SK-N-SH (cell line): ENCODE results near the gene STK16. TPM values are rescaled to one million over a fixed set of nuclear protein-coding genes. Genes with fewer than 3 reads are reported as not detected.
"Not testable (repeated sequence)": the region's sequence is repeated elsewhere in the genome, so short reads cannot be mapped to it uniquely, and the experiment has no call there.

Experiments
- CTCF ChIA-PET: fragments of 300-600, 350-600 bp; formaldehyde crosslinking; extraction: SDS; loops from one replicate; lab custom pipeline; 2021; lab: Yijun Ruan, JAX
- POLR2A ChIA-PET: fragments of 350-600 bp; sonication (Branson Sonifier 250); formaldehyde crosslinking; extraction: SDS; loops from one replicate; lab custom pipeline; 2020; ENCODE audit warnings: antibody characterized with exemption, inconsistent platforms; lab: Yijun Ruan, JAX
- DNase-seq: peaks from one replicate; pipeline ENCODE4 v3.0.0; 2012
- H2AFZ ChIP-seq: fragments of 200-600 bp; sonication (generic); 2 replicates; pipeline ENCODE4 v1.8.1; 2016; ENCODE audit warnings: antibody characterized with exemption, mild to moderate bottlenecking, low read depth
- H3F3A ChIP-seq: fragments of 200-600 bp; sonication (generic); replicated peaks from 2 replicates; pipeline ENCODE3; 2016; ENCODE audit warnings: antibody characterized with exemption, mild to moderate bottlenecking; ENCODE audit not compliant: insufficient read depth
- H3K27ac ChIP-seq, 2 experiments: fragments of 200-500 bp in 1 of 2; fragments of 200-600 bp in 1 of 2; sonication (Bioruptor generic) in 1 of 2; sonication (generic), shearing (Covaris generic) in 1 of 2; 2 replicates each; pipeline versions ENCODE4 v1.5.1 to v1.6.1; 2014 to 2016; ENCODE audit warnings: low read depth in 2 of 2, inconsistent platforms in 1 of 2, low read length in 1 of 2, mild to moderate bottlenecking in 1 of 2, mixed read lengths in 1 of 2
- H3K27me3 ChIP-seq: fragments of 200-600 bp; sonication (generic), shearing (Covaris generic); 2 replicates; pipeline ENCODE4 v1.6.1; 2016; ENCODE audit warnings: mixed run types; ENCODE audit not compliant: insufficient read depth
- H3K36me3 ChIP-seq, 2 experiments: fragments of 200-500 bp in 1 of 2; fragments of 200-600 bp in 1 of 2; sonication (Bioruptor generic) in 1 of 2; sonication (generic) in 1 of 2; replicated peaks in 1 of 2; 2 replicates each; pipeline versions ENCODE3 to v1.5.1; 2014 to 2016; ENCODE audit warnings: low read length in 1 of 2, mild to moderate bottlenecking in 1 of 2; ENCODE audit not compliant: insufficient read depth in 2 of 2, control insufficient read depth in 1 of 2
- H3K4me1 ChIP-seq, 2 experiments: fragments of 200-500 bp in 1 of 2; fragments of 200-600 bp in 1 of 2; sonication (Bioruptor generic) in 1 of 2; sonication (generic), shearing (Covaris generic) in 1 of 2; 2 replicates each; pipeline versions ENCODE4 v1.5.1 to v1.6.1; 2014 to 2016; ENCODE audit warnings: low read depth in 1 of 2, low read length in 1 of 2, mixed run types in 1 of 2; ENCODE audit not compliant: insufficient read depth in 2 of 2, control insufficient read depth in 1 of 2
- H3K4me2 ChIP-seq: fragments of 200-600 bp; sonication (generic), shearing (Covaris generic); 2 replicates; pipeline ENCODE4 v1.6.1; 2017; ENCODE audit warnings: mixed run types
- H3K4me3 ChIP-seq, 2 experiments: fragments of 200-500 bp in 1 of 2; fragments of 200-600 bp in 1 of 2; sonication (Bioruptor generic) in 1 of 2; sonication (generic), shearing (Covaris generic) in 1 of 2; 2 replicates each; pipeline versions ENCODE4 v1.5.1 to v1.8.1; 2014 to 2016; ENCODE audit warnings: low read depth in 2 of 2, inconsistent platforms in 1 of 2, low read length in 1 of 2, mild to moderate bottlenecking in 1 of 2, mixed read lengths in 1 of 2, moderate library complexity in 1 of 2
- H3K79me2 ChIP-seq: fragments of 200-600 bp; sonication (generic); 2 replicates; pipeline ENCODE4 v1.8.1; 2017; ENCODE audit warnings: mild to moderate bottlenecking; ENCODE audit not compliant: insufficient read depth
- H3K9ac ChIP-seq: fragments of 200-600 bp; sonication (generic); 2 replicates; pipeline ENCODE4 v1.6.1; 2017; ENCODE audit warnings: mixed run types
- H3K9me2 ChIP-seq: fragments of 200-600 bp; sonication (generic); 2 replicates; pipeline ENCODE4 v1.6.1; 2017; ENCODE audit warnings: mixed run types
- H3K9me3 ChIP-seq: fragments of 200-600 bp; sonication (generic); 2 replicates; pipeline ENCODE4 v1.6.1; 2017; ENCODE audit warnings: mixed run types, mild to moderate bottlenecking, moderate library complexity
- H4K20me1 ChIP-seq: fragments of 200-600 bp; sonication (generic); 2 replicates; pipeline ENCODE4 v1.6.1; 2017; ENCODE audit warnings: mild to moderate bottlenecking, mixed run types; ENCODE audit not compliant: insufficient read depth
- CTCF ChIP-seq: fragments of 200-600 bp; sonication (generic); IDR thresholded peaks from 2 replicates; pipeline ENCODE4 v1.6.1; 2017; ENCODE audit warnings: antibody characterized with exemption, mild to moderate bottlenecking, moderate library complexity
- FOSL2 ChIP-seq: IDR thresholded peaks from 2 replicates; pipeline ENCODE4 v1.4.0; 2012; ENCODE audit warnings: low read depth, mild to moderate bottlenecking, moderate library complexity, borderline replicate concordance
- FOXM1 ChIP-seq: IDR thresholded peaks from 2 replicates; pipeline ENCODE4 v1.4.0; 2012; ENCODE audit warnings: low read depth, mild to moderate bottlenecking
- GABPA ChIP-seq: IDR thresholded peaks from 2 replicates; pipeline ENCODE4 v1.4.0; 2012; ENCODE audit warnings: low read depth, mild to moderate bottlenecking
- GATA2 ChIP-seq: sonication (generic); formaldehyde crosslinking; IDR thresholded peaks from 2 replicates; pipeline ENCODE4 v1.5.0; 2020; ENCODE audit warnings: mild to moderate bottlenecking, missing genetic modification reagents
- IRF3 ChIP-seq: fragments of 150-350 bp; IDR thresholded peaks from 2 replicates; pipeline ENCODE4 v1.6.1; 2016; ENCODE audit warnings: mild to moderate bottlenecking, low read depth, low read length
- JUND ChIP-seq: IDR thresholded peaks from 2 replicates; pipeline ENCODE4 v1.4.0; 2012
- MAX ChIP-seq: IDR thresholded peaks from 2 replicates; pipeline ENCODE4 v1.4.0; 2012; ENCODE audit warnings: low read depth
- MEF2A ChIP-seq: IDR thresholded peaks from 2 replicates; pipeline ENCODE4 v1.4.0; 2012; ENCODE audit warnings: low read depth, borderline replicate concordance
- MXI1 ChIP-seq: IDR thresholded peaks from 2 replicates; pipeline ENCODE4 v1.6.1; 2012; ENCODE audit warnings: mild to moderate bottlenecking, low read depth, low read length, improper control_type of control experiment
- POLR2AphosphoS5 ChIP-seq: IDR thresholded peaks from 2 replicates; pipeline ENCODE4 v1.6.1; 2012; ENCODE audit warnings: low read depth, low read length
- RCOR1 ChIP-seq: fragments of 150-350 bp; IDR thresholded peaks from 2 replicates; pipeline ENCODE4 v1.6.1; 2017; ENCODE audit warnings: antibody characterized with exemption, low read length
- RFX5 ChIP-seq: IDR thresholded peaks from 2 replicates; pipeline ENCODE4 v1.6.1; 2012; ENCODE audit warnings: mild to moderate bottlenecking, improper control_type of control experiment, low read length
- TEAD4 ChIP-seq: IDR thresholded peaks from 2 replicates; pipeline ENCODE4 v1.4.0; 2012; ENCODE audit warnings: mild to moderate bottlenecking, borderline replicate concordance; ENCODE audit not compliant: insufficient read depth
- YY1 ChIP-seq: IDR thresholded peaks from 2 replicates; pipeline ENCODE4 v1.4.0; 2012; ENCODE audit warnings: low read depth, mild to moderate bottlenecking
- WGBS: methylation state at CpG from one replicate; pipeline ENCODE4 v1.1.6; 2017; ENCODE audit warnings: low lambda C conversion rate; 5-methylcytosine and 5-hydroxymethylcytosine counted together
- polyA plus RNA-seq, 3 experiments: library from polyadenylated mRNA; depleted of rRNA; stranded (reverse); fragments of >200 nt; gene quantifications; 2 replicates each; pipeline ENCODE4 v1.2.3, GENCODE V29; 2012

Gene STK16
- polyA plus RNA-seq, 1 of the 3 experiments (the other 2 are of a cell fraction): 57.6 TPM

GRCh38 chr2:219254590-219255201 is 9.4 kb downstream of the STK16 start:
- peak overlapping the region; percentile 97 for H3K4me2 ChIP-seq
- H3K27ac ChIP-seq: no peak overlapping the region
- peak overlapping the region; percentile 53 to 60 for H3K4me3 ChIP-seq
- no peaks in the 10 kb centered on the region for H3K9me3 ChIP-seq
- CTCF ChIA-PET: interaction anchor here (0.8 to 5.5 kb wide), 13 partner anchors 11 to 274 kb away, joined by 3 to 44 read pairs (median 4); partner anchors contain the start of gene DNAJB2
- H3K9ac ChIP-seq: no peak overlapping the region
- peaks cover 10 to 16% of the 10 kb centered on the region in 2 experiments; a peak in 3 of 4 replicates for H3K4me1 ChIP-seq
- H3K27me3 ChIP-seq: peaks cover 40% of the 10 kb centered on the region
- no peaks in the 10 kb centered on the region for H3K36me3 ChIP-seq
- H3K79me2 ChIP-seq: no peaks in the 10 kb centered on the region
- peaks cover 4% of the 10 kb centered on the region for H3F3A ChIP-seq
- POLR2A ChIA-PET: interaction anchor here (2.6 kb wide), 1 partner anchor 10 kb away, joined by 15 read pairs; the partner anchor contains the start of genes GLB1L and STK16
- 0 out of 2 replicates have a peak overlapping the region, but pooled peaks have one; percentile 82 for H2AFZ ChIP-seq
- H3K9me2 ChIP-seq: no peaks in the 10 kb centered on the region
- H4K20me1 ChIP-seq: no peaks in the 10 kb centered on the region
- TF ChIP-seq YY1 (no peak), RFX5 (no peak), MXI1 (no peak), MEF2A (no peak), GATA2 (CRISPR knock-in tag) (no peak), TEAD4 (no peak), FOSL2 (no peak)
- 52% methylated on average over 6 of the region's 12 CpGs for WGBS
- no peak for DNase-seq

- not testable (repeated sequence) for H3K9me2 ChIP-seq, H3K79me2 ChIP-seq, H3K9ac ChIP-seq, H3K36me3 ChIP-seq, H3K9me3 ChIP-seq, DNase-seq, H3K4me1 ChIP-seq, H3K4me2 ChIP-seq, H3K4me3 ChIP-seq, H3K27ac ChIP-seq, H3F3A ChIP-seq, H4K20me1 ChIP-seq, H2AFZ ChIP-seq
- WGBS: 47% methylated on average over 10 of the region's 10 CpGs
- CTCF ChIA-PET: interaction anchor here (0.8 to 1.2 kb wide), 4 partner anchors 19 to 99 kb away, joined by 3 to 5 read pairs (median 4); no protein-coding TSS in a partner anchor
- H3K27me3 ChIP-seq: peaks cover 44% of the 10 kb centered on the region
- POLR2A ChIA-PET: interaction anchor here (0.6 kb wide), 1 partner anchor 45 kb away, joined by 3 read pairs; no protein-coding TSS in a partner anchor
These were observed 13.7 kb downstream of the STK16 start for GRCh38 chr2:219258942-219259341.

- ChIA-PET POLR2A (interaction anchor here (0.7 to 1.6 kb wide), 3 partner anchors 15 to 87 kb away, joined by 3 to 4 read pairs (median 3); partner anchors contain the start of genes PTPRN and STK16), CTCF (interaction anchor here (1.1 to 3.5 kb wide), 4 partner anchors 9 to 33 kb away, joined by 3 to 20 read pairs (median 10); no protein-coding TSS in a partner anchor)
- H3K4me2 ChIP-seq: no peak overlapping the region
- 51% methylated on average over 5 of the region's 5 CpGs for WGBS
- H3K79me2 ChIP-seq: no peaks in the 10 kb centered on the region
- H2AFZ ChIP-seq: no peak overlapping the region
- no peak for DNase-seq
- peaks cover 28% of the 10 kb centered on the region; the same call in 1 of the 2 replicates for H3K27me3 ChIP-seq
- H3K9ac ChIP-seq: no peak overlapping the region
- H3K9me2 ChIP-seq: no peaks in the 10 kb centered on the region
- H3K27ac ChIP-seq: no peak overlapping the region
- no peak overlapping the region for H3K4me3 ChIP-seq
- no peaks in the 10 kb centered on the region for H3K4me1 ChIP-seq
- no peaks in the 10 kb centered on the region for H3K36me3 ChIP-seq
- no peaks in the 10 kb centered on the region for H3F3A ChIP-seq
- H4K20me1 ChIP-seq: no peaks in the 10 kb centered on the region
- no peaks in the 10 kb centered on the region for H3K9me3 ChIP-seq
- TF ChIP-seq FOXM1: no peak
- TF ChIP-seq JUND: no peak
- no peak for TF ChIP-seq CTCF
- no peak for TF ChIP-seq IRF3
- no peak for TF ChIP-seq RCOR1
- no peak for TF ChIP-seq MEF2A
- TF ChIP-seq GABPA: no peak
- no peak for TF ChIP-seq MAX
- TF ChIP-seq YY1: no peak
- no peak for TF ChIP-seq POLR2AphosphoS5
These were observed 16.0 kb downstream of the STK16 start for GRCh38 chr2:219261024-219261855.
